Activated gamma-delta T cell treated with anti-CD3 and anti-CD28 coated beads, Interleukin-2, amount 50 U/mL, for 16 hours (primary cell): ENCODE data around the gene TERT.
"Not testable (repeated sequence)": the region's sequence is repeated elsewhere in the genome, so short reads cannot be mapped to it uniquely, and the experiment has no call there.

Source experiments
- DNase-seq: peaks from one replicate; pipeline ENCODE4 v3.0.0-alpha.2; 2020; ENCODE audit warnings: low read depth

The TERT gene

GRCh38 chr5:1330847-1331831, 36.3 kb upstream of the TERT start:
- no peak for DNase-seq

GRCh38 chr5:1330146-1330846, 35.4 kb upstream of the TERT start:
- no peak for DNase-seq

- DNase-seq: no peak
Measured at GRCh38 chr5:1329111-1329579, 34.3 kb upstream of the TERT start.

- DNase-seq: not testable (repeated sequence)
Measured at GRCh38 chr5:1328237-1329110, 33.6 kb upstream of the TERT start.

GRCh38 chr5:1326901-1327756, 32.3 kb upstream of the TERT start:
- DNase-seq: not testable (repeated sequence)

- DNase-seq: not testable (repeated sequence)
Measured at GRCh38 chr5:1326532-1326875, 31.6 kb upstream of the TERT start.

- DNase-seq: no peak
Measured at GRCh38 chr5:1325870-1326531, 31.1 kb upstream of the TERT start.

- DNase-seq: no peak
Measured at GRCh38 chr5:1325191-1325741, 30.4 kb upstream of the TERT start.

GRCh38 chr5:1324719-1325190, 29.9 kb upstream of the TERT start:
- no peak for DNase-seq

GRCh38 chr5:1324301-1324700, 29.4 kb upstream of the TERT start:
- no peak for DNase-seq

- no peak for DNase-seq
Measured at GRCh38 chr5:1323803-1324173, 28.9 kb upstream of the TERT start.

- no peak for DNase-seq
Measured at GRCh38 chr5:1322955-1323802, 28.3 kb upstream of the TERT start.

GRCh38 chr5:1322036-1322900, 27.4 kb upstream of the TERT start:
- no peak for DNase-seq

- DNase-seq: no peak
Measured at GRCh38 chr5:1321576-1321975, 26.7 kb upstream of the TERT start.

- DNase-seq: no peak
Measured at GRCh38 chr5:1320436-1321344, 25.8 kb upstream of the TERT start.

- no peak for DNase-seq
Measured at GRCh38 chr5:1319436-1320256, 24.8 kb upstream of the TERT start.
